Mesendoderm (in vitro differentiated cells): Measurements from ENCODE around the gene ALK.

ENCODE experiments used
- DNase-seq: peaks from one replicate; pipeline ENCODE4 v3.0.0; 2013
- H2AK5ac ChIP-seq: 2 replicates; pipeline ENCODE4 v1.6.1; 2013; ENCODE audit warnings: low read length, inconsistent platforms
- H2BK120ac ChIP-seq: 2 replicates; pipeline ENCODE4 v1.6.1; 2013; ENCODE audit warnings: low read depth, mild to moderate bottlenecking, low read length, moderate library complexity, mixed read lengths
- H2BK15ac ChIP-seq: replicated peaks from 2 replicates; pipeline ENCODE4 v1.6.1; 2013; ENCODE audit warnings: low read depth, mild to moderate bottlenecking, moderate library complexity
- H2BK5ac ChIP-seq: 2 replicates; pipeline ENCODE4 v1.6.1; 2013; ENCODE audit warnings: low read length, inconsistent platforms
- H3K18ac ChIP-seq: 2 replicates; pipeline ENCODE4 v1.6.1; 2013; ENCODE audit warnings: mild to moderate bottlenecking, low read length, mixed read lengths
- H3K23ac ChIP-seq: one replicate; pipeline ENCODE4 v1.6.1; 2013; ENCODE audit warnings: low read length
- H3K27ac ChIP-seq: 2 replicates; pipeline ENCODE4 v1.5.1; 2013; ENCODE audit warnings: low read depth, mild to moderate bottlenecking, inconsistent platforms, low read length, moderate library complexity
- H3K27me3 ChIP-seq: 2 replicates; pipeline ENCODE4 v1.6.1; 2013; ENCODE audit warnings: low read length, control low read depth, mild to moderate bottlenecking, inconsistent platforms; ENCODE audit not compliant: insufficient read depth, poor library complexity
- H3K36me3 ChIP-seq: 2 replicates; pipeline ENCODE4 v1.6.1; 2013; ENCODE audit warnings: low read length, inconsistent platforms; ENCODE audit not compliant: control insufficient read depth, insufficient read depth
- H3K4ac ChIP-seq: one replicate; pipeline ENCODE4 v1.6.1; 2013; ENCODE audit warnings: low read depth, mild to moderate bottlenecking, low read length, moderate library complexity
- H3K4me1 ChIP-seq: 2 replicates; pipeline ENCODE4 v1.6.1; 2013; ENCODE audit warnings: low read depth, low read length, inconsistent platforms; ENCODE audit not compliant: control insufficient read depth
- H3K4me2 ChIP-seq: 2 replicates; pipeline ENCODE4 v1.6.1; 2013; ENCODE audit warnings: low read length
- H3K4me3 ChIP-seq: 2 replicates; pipeline ENCODE4 v1.5.1; 2013; ENCODE audit warnings: mild to moderate bottlenecking, low read length
- H3K56ac ChIP-seq: one replicate; pipeline ENCODE4 v1.6.1; 2013; ENCODE audit warnings: low read length
- H3K79me1 ChIP-seq: 2 replicates; pipeline ENCODE4 v1.6.1; 2013; ENCODE audit warnings: low read length, inconsistent platforms
- H3K79me2 ChIP-seq: 2 replicates; pipeline ENCODE4 v1.6.1; 2013; ENCODE audit warnings: mild to moderate bottlenecking, low read length; ENCODE audit not compliant: control insufficient read depth, insufficient read depth
- H3K9ac ChIP-seq: 2 replicates; pipeline ENCODE4 v1.6.1; 2013; ENCODE audit warnings: low read length, inconsistent platforms
- H4K5ac ChIP-seq: one replicate; pipeline ENCODE4 v1.6.1; 2013; ENCODE audit warnings: low read length
- H4K8ac ChIP-seq: one replicate; pipeline ENCODE4 v1.6.1; 2013; ENCODE audit warnings: low read depth, mild to moderate bottlenecking, control low read depth, low read length, moderate library complexity
- WGBS: extraction: QIAGEN DNeasy Blood & Tissue Kit; methylation state at CpG from one replicate; pipeline ENCODE4 v1.1.7; 2013; ENCODE audit warnings: low lambda C conversion rate, missing lambda C conversion rate; ENCODE audit not compliant: insufficient coverage; ENCODE audit errors: extremely low coverage; 5-methylcytosine and 5-hydroxymethylcytosine counted together

ALK gene

DNA sequence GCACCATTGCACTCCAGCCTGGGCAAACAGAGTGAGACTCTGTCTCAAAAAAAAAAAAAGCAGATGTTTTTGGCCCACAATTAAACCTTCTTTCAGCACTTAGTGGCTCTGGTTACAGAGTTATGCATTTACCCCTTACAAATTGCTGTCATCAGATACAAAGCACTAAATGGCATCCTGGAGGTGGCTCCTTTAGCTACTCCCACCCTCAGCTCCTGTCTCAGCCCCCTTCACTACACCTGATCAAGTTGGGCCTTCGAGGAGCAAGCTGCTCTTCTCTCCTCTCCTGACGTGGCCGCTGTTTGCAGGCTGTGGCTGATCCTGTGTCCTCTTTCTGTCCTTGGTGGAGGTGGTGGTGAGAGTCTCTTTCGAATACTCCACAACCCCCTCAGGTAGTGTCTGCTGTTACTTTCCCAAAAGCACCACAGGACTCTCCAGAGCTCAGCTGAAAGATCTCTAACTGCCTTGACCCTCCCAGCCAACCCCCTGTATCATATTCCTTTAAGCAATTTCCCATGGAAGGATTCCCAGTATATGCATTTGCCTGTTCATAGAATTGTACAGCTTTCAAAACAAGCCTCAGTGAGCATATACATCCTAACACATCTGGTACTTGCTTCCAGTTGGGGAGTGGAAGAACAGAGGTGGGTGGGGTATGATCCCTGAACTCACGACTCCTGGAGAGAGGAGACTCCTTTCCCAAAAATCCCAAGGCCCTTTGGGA is 520.3 kb downstream of the ALK start:
- H2BK15ac ChIP-seq: no peak overlapping the region
- H3K4me2 ChIP-seq: no peak overlapping the region
- no peak overlapping the region for H3K56ac ChIP-seq
- H3K27ac ChIP-seq: no peak overlapping the region
- H3K23ac ChIP-seq: no peak overlapping the region
- no peak overlapping the region for H3K4ac ChIP-seq
- no peak overlapping the region for H2BK5ac ChIP-seq
- no peak for DNase-seq
- no peak overlapping the region for H2AK5ac ChIP-seq
- H3K79me1 ChIP-seq: no peaks in the 10 kb centered on the region
- no peak overlapping the region for H3K4me3 ChIP-seq
- no peak overlapping the region for H2BK120ac ChIP-seq
- H3K79me2 ChIP-seq: no peaks in the 10 kb centered on the region
- H3K27me3 ChIP-seq: no peaks in the 10 kb centered on the region
- no peak overlapping the region for H4K5ac ChIP-seq
- H3K18ac ChIP-seq: no peak overlapping the region
- H3K9ac ChIP-seq: no peak overlapping the region
- peaks cover 5% of the 10 kb centered on the region for H3K4me1 ChIP-seq
- no peaks in the 10 kb centered on the region for H3K36me3 ChIP-seq
- no CpG with 5 or more reads among the region's 5 CpGs for WGBS
- H4K8ac ChIP-seq: no peak overlapping the region

DNA sequence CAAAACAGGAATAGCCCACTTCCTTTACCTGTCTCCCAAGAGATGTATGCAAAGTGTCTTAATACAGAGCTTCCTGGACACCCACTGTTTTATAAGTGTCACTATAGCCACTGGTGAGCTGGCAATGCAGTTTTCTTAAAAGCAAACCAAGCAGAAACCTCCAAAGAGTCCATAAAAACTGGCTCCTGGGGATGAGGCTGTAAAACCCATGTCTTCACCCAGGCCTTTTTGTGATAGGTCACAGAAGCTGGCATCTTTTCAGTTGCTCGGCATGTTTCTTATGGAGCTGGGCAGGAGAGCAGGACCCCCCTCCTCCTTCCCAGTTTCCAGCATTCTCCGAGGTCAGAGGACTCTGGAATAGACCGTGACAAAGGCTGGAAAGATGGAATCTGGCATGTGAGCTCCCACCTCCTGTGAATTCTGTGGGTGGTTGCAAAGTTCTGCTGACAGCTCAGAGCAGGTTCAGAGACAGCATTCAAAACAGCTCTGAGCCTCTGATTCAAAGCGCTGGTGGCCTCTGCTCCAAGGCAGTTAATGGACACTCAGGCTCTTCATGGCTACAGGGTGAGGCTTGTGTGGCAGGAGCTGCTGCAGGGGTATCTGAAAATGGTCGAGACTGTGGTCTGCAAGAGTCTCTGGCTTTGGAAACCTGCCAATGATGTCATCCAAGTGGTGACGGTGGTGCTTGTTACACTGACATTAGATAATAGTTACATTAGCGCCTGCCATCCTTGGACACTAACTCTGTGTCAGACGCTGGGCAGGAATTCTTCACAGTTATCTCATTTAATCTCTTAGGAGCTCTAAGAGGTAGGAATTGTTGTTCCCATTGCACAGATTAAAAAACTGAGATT is 522.8 kb downstream of the ALK start:
- H3K9ac ChIP-seq: no peak overlapping the region
- no peak overlapping the region for H3K23ac ChIP-seq
- H3K79me1 ChIP-seq: no peaks in the 10 kb centered on the region
- H3K4me1 ChIP-seq: peaks cover 6% of the 10 kb centered on the region
- no peak overlapping the region for H3K4me2 ChIP-seq
- H3K4ac ChIP-seq: no peak overlapping the region
- H3K56ac ChIP-seq: no peak overlapping the region
- H3K18ac ChIP-seq: no peak overlapping the region
- H2BK120ac ChIP-seq: no peak overlapping the region
- H2BK5ac ChIP-seq: no peak overlapping the region
- H3K79me2 ChIP-seq: no peaks in the 10 kb centered on the region
- H2AK5ac ChIP-seq: no peak overlapping the region
- H3K27ac ChIP-seq: no peak overlapping the region
- DNase-seq: peak; percentile 32
- H3K27me3 ChIP-seq: no peaks in the 10 kb centered on the region
- no peak overlapping the region for H4K5ac ChIP-seq
- no peak overlapping the region for H2BK15ac ChIP-seq
- no peak overlapping the region for H3K4me3 ChIP-seq
- H4K8ac ChIP-seq: no peak overlapping the region
- H3K36me3 ChIP-seq: no peaks in the 10 kb centered on the region
- WGBS: no CpG with 5 or more reads among the region's 8 CpGs

DNA sequence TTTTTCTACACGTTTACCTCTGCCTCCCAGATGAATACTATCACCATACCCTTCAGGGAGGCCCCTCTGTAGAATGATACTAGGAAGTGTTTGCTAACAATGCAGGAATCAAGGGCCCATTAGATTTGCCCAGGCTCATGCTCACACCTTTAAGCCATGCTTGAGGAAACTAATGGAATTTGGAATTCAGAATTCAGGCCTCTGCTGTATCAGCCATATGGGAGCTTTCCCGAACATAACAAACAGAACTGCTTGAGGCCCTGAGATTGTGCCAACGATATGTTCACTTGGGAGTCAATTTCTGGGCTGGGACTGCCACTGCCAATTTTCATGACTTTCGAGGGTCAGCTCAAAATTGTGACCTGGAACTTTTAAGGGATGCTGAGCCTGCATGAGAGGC is 523.7 kb downstream of the ALK start:
- H3K23ac ChIP-seq: no peak overlapping the region
- H3K9ac ChIP-seq: no peak overlapping the region
- no peak overlapping the region for H4K5ac ChIP-seq
- WGBS: no CpG with 5 or more reads among the region's 4 CpGs
- no peaks in the 10 kb centered on the region for H3K27me3 ChIP-seq
- H2BK120ac ChIP-seq: no peak overlapping the region
- H3K79me2 ChIP-seq: no peaks in the 10 kb centered on the region
- no peaks in the 10 kb centered on the region for H3K36me3 ChIP-seq
- H2BK15ac ChIP-seq: no peak overlapping the region
- H3K4me1 ChIP-seq: peaks cover 7% of the 10 kb centered on the region
- H3K4me2 ChIP-seq: no peak overlapping the region
- no peaks in the 10 kb centered on the region for H3K79me1 ChIP-seq
- H3K4ac ChIP-seq: no peak overlapping the region
- H2BK5ac ChIP-seq: no peak overlapping the region
- no peak overlapping the region for H3K56ac ChIP-seq
- no peak overlapping the region for H4K8ac ChIP-seq
- H3K27ac ChIP-seq: no peak overlapping the region
- H3K18ac ChIP-seq: peak overlapping the region; percentile 77
- H2AK5ac ChIP-seq: no peak overlapping the region
- DNase-seq: no peak
- H3K4me3 ChIP-seq: no peak overlapping the region

DNA sequence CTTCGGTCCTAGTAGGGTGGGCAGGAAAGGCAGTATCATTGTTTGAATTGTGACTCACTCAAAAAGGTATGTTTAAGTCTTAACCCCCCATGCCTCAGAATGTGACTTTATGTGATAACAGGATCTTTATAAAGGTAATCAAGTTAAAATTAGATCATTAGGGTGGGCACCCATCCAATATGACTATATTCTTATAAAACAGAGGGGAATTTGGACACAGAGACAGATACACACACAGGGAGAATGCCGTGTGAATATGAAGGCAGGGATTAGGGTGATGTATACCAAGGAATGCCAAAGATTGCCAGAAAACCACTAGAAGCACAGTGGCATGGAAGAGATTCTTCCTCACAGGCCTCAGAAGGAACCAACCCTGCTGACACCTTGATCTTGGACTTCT is 524.3 kb downstream of the ALK start:
- Histone ChIP-seq H3K27me3 (no peaks in the 10 kb centered on the region), H4K8ac (no peak overlapping the region), H3K18ac (no peak overlapping the region), H3K23ac (no peak overlapping the region), H2AK5ac (no peak overlapping the region), H4K5ac (no peak overlapping the region), H3K4ac (no peak overlapping the region), H3K4me1 (peaks cover 7% of the 10 kb centered on the region), H3K4me2 (no peak overlapping the region), H2BK120ac (no peak overlapping the region), H2BK15ac (no peak overlapping the region), H3K4me3 (no peak overlapping the region), H3K9ac (no peak overlapping the region), H3K27ac (no peak overlapping the region), H3K56ac (no peak overlapping the region), H2BK5ac (no peak overlapping the region), H3K36me3 (no peaks in the 10 kb centered on the region), H3K79me2 (no peaks in the 10 kb centered on the region), H3K79me1 (no peaks in the 10 kb centered on the region)
- DNase-seq: no peak
- no CpG with 5 or more reads among the region's 2 CpGs for WGBS

DNA sequence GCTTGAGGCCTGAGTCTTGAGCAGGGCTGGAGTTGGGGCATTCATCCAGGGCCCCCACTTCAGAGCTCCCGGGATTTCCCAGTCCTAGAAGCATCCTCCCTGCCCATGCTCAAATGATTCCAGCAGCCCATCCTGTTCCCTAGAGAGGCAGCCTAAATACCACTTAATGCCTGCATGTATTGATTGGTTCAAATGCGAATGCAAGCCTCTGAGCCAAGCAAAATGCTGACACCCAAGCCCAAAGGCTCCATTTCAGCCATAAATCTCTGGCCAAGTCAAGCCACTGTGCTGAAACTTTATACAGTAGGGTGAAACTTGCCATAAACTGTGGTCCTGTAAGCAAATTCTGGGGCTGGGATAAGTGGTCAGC is 526.4 kb downstream of the ALK start:
- H2BK15ac ChIP-seq: no peak overlapping the region
- peak overlapping the region; percentile 5 for H3K56ac ChIP-seq
- no peak overlapping the region for H2BK120ac ChIP-seq
- no peaks in the 10 kb centered on the region for H3K36me3 ChIP-seq
- DNase-seq: peak; percentile 12
- no peak overlapping the region for H2AK5ac ChIP-seq
- no peak overlapping the region for H4K8ac ChIP-seq
- H3K4me2 ChIP-seq: no peak overlapping the region
- H3K9ac ChIP-seq: no peak overlapping the region
- no peak overlapping the region for H3K18ac ChIP-seq
- peaks cover 7% of the 10 kb centered on the region for H3K4me1 ChIP-seq
- no peaks in the 10 kb centered on the region for H3K79me2 ChIP-seq
- no peak overlapping the region for H4K5ac ChIP-seq
- H2BK5ac ChIP-seq: no peak overlapping the region
- H3K4ac ChIP-seq: no peak overlapping the region
- no peak overlapping the region for H3K23ac ChIP-seq
- no peak overlapping the region for H3K4me3 ChIP-seq
- no peaks in the 10 kb centered on the region for H3K79me1 ChIP-seq
- H3K27me3 ChIP-seq: no peaks in the 10 kb centered on the region
- H3K27ac ChIP-seq: peak overlapping the region; percentile 30
- no CpG with 5 or more reads among the region's 2 CpGs for WGBS
